HG02588 (cell line): Measurements from ENCODE around the gene BCAS3.
"Not testable (repeated sequence)": the region's sequence is repeated elsewhere in the genome, so short reads cannot be mapped to it uniquely, and the experiment has no call there.

Experiments
- ATAC-seq: cut with Tn5 transposase; IDR thresholded peaks from one replicate; pipeline ENCODE4 v1.9.1; 2021; ENCODE audit warnings: mild to moderate bottlenecking, moderate library complexity; ENCODE audit not compliant: unreplicated experiment

BCAS3 gene

GRCh38 chr17:61239327-61239726 is 561.7 kb downstream of the BCAS3 start:
- no peak for ATAC-seq

- no peak for ATAC-seq
Observed at GRCh38 chr17:61239953-61240352, 562.3 kb downstream of the BCAS3 start.

GRCh38 chr17:61240851-61241468 is 563.3 kb downstream of the BCAS3 start:
- ATAC-seq: no peak

- ATAC-seq: not testable (repeated sequence)
Observed at GRCh38 chr17:61244988-61245387, 567.3 kb downstream of the BCAS3 start.

GRCh38 chr17:61245706-61246135 is 568.1 kb downstream of the BCAS3 start:
- ATAC-seq: no peak

- ATAC-seq: no peak
Observed at GRCh38 chr17:61247439-61247838, 569.8 kb downstream of the BCAS3 start.

GRCh38 chr17:61248399-61248798 is 570.7 kb downstream of the BCAS3 start:
- ATAC-seq: no peak

- no peak for ATAC-seq
Observed at GRCh38 chr17:61249649-61250299, 572.1 kb downstream of the BCAS3 start.

GRCh38 chr17:61250335-61250890 is 572.8 kb downstream of the BCAS3 start:
- no peak for ATAC-seq

- no peak for ATAC-seq
Observed at GRCh38 chr17:61251939-61252865, 574.6 kb downstream of the BCAS3 start.

GRCh38 chr17:61253362-61253761 is 575.7 kb downstream of the BCAS3 start:
- no peak for ATAC-seq

- no peak for ATAC-seq
Observed at GRCh38 chr17:61253937-61254574, 576.4 kb downstream of the BCAS3 start.

GRCh38 chr17:61254904-61255303 is 577.3 kb downstream of the BCAS3 start:
- ATAC-seq: no peak

- no peak for ATAC-seq
Observed at GRCh38 chr17:61255647-61256046, 578.0 kb downstream of the BCAS3 start.

- ATAC-seq: no peak
Observed at GRCh38 chr17:61259360-61259759, 581.7 kb downstream of the BCAS3 start.

GRCh38 chr17:61260071-61260797 is 582.6 kb downstream of the BCAS3 start:
- ATAC-seq: no peak

GRCh38 chr17:61261001-61261637 is 583.5 kb downstream of the BCAS3 start:
- no peak for ATAC-seq

GRCh38 chr17:61265397-61265796 is 587.7 kb downstream of the BCAS3 start:
- ATAC-seq: no peak

- no peak for ATAC-seq
Observed at GRCh38 chr17:61267847-61268246, 590.2 kb downstream of the BCAS3 start.

GRCh38 chr17:61275395-61275794 is 597.7 kb downstream of the BCAS3 start:
- ATAC-seq: no peak
